Peyer's patch (tissue), 4 donors: ENCODE results near the gene RPL7A. TPM values are rescaled to one million over a fixed set of nuclear protein-coding genes. Genes with fewer than 3 reads are reported as not detected.
A peak's percentile ranks its signal among the peaks of the same experiment; 100 is the strongest.
"Not testable (repeated sequence)": the region's sequence is repeated elsewhere in the genome, so short reads cannot be mapped to it uniquely, and the experiment has no call there.

Experiments
- DNase-seq, 3 donors: peaks; one replicate each; pipeline ENCODE4 v3.0.0-alpha.2; 2017 to 2019
- H3K27ac ChIP-seq, 4 donors: fragments of 200-600 bp; sonication (generic); one replicate each; pipeline ENCODE4 v1.5.1; 2016 to 2019
- H3K27me3 ChIP-seq, 2 donors: fragments of 200-600 bp; sonication (generic); one replicate each; pipeline ENCODE4 v1.5.1; 2019
- H3K36me3 ChIP-seq, 3 donors: fragments of 200-600 bp; sonication (generic); one replicate each; pipeline ENCODE4 v1.5.1; 2016 to 2019
- H3K4me1 ChIP-seq, 4 donors: fragments of 200-600 bp; sonication (generic); one replicate each; pipeline ENCODE4 v1.5.1; 2016 to 2019
- H3K4me3 ChIP-seq, 4 donors: fragments of 200-600 bp; sonication (generic); 1 replicate in 3 of 4; 2 replicates in 1 of 4; pipeline ENCODE4 v1.5.1; 2016 to 2019; ENCODE audit warnings: mild to moderate bottlenecking in 1 of 4
- H3K9me3 ChIP-seq, 4 donors: fragments of 200-600 bp; sonication (generic); one replicate each; pipeline ENCODE4 v1.5.1; 2016 to 2019; ENCODE audit warnings: mild to moderate bottlenecking in 1 of 4
- CTCF ChIP-seq, 6 experiments: fragments of 450-650 bp in 4 of 6; fragments of 200-600 bp in 2 of 6; sonication (generic) in 1 of 6; IDR thresholded peaks; one replicate each; pipeline ENCODE4 v1.5.1; 2017 to 2019; ENCODE audit warnings: antibody characterized with exemption in 6 of 6, mild to moderate bottlenecking in 3 of 6, moderate library complexity in 1 of 6
- POLR2A ChIP-seq, 2 donors: fragments of 450-650 bp; IDR thresholded peaks; one replicate each; pipeline ENCODE4 v1.5.1; 2017; ENCODE audit warnings: antibody characterized with exemption in 2 of 2, mild to moderate bottlenecking in 2 of 2, moderate library complexity in 2 of 2
- total RNA-seq, 4 donors: library from RNA; depleted of rRNA; stranded (reverse); fragments of >200 nt; gene quantifications; one replicate each; pipeline ENCODE4 v1.1.0, GENCODE V29; 2016

Gene RPL7A
- total RNA-seq, 4 donors from 2014 or later = 708 to 1,565 (median 870) TPM

- TF ChIP-seq CTCF (IDR thresholded peaks at IDR 0.05) (no peak), POLR2A (IDR thresholded peaks at IDR 0.05) (no peak)
- Histone ChIP-seq H3K4me3 (peak overlapping the region; percentile 94 to 100 (median 98)), H3K27ac (peak overlapping the region; percentile 96 to 100 (median 99)), H3K36me3 (peaks cover 0 to 28% (median 0%) of the 10 kb centered on the region in 3 donors), H3K27me3 (no peaks in the 10 kb centered on the region), H3K4me1 (peaks cover 14 to 57% (median 26%) of the 10 kb centered on the region in 4 donors), H3K9me3 (no peaks in the 10 kb centered on the region)
- DNase-seq = no peak
Measured at GRCh38 chr9:133374612-133375115, 26.6 kb downstream of the RPL7A start.

- no peaks in the 10 kb centered on the region for H3K27me3 ChIP-seq
- peak in 2 of 3 donors; percentile 77 to 79 for DNase-seq
- peak overlapping the region; percentile 94 to 100 (median 98) for H3K4me3 ChIP-seq
- peak overlapping the region; percentile 96 to 100 (median 99) for H3K27ac ChIP-seq
- peaks cover 0 to 22% (median 0%) of the 10 kb centered on the region in 3 donors for H3K36me3 ChIP-seq
- H3K4me1 ChIP-seq = peaks cover 10 to 51% (median 23%) of the 10 kb centered on the region in 4 donors
- no peaks in the 10 kb centered on the region for H3K9me3 ChIP-seq
- no peak for TF ChIP-seq CTCF (IDR thresholded peaks at IDR 0.05)
- TF ChIP-seq POLR2A (IDR thresholded peaks at IDR 0.05) = peak; percentile 38 to 61
Measured at GRCh38 chr9:133375116-133375723, 27.2 kb downstream of the RPL7A start.

- peak in 3 of 6 experiments; percentile 34 to 51 (median 45) for TF ChIP-seq CTCF (IDR thresholded peaks at IDR 0.05)
- TF ChIP-seq POLR2A (IDR thresholded peaks at IDR 0.05) = peak; percentile 83 to 96
- peak; percentile 95 to 98 (median 98) for DNase-seq
- Histone ChIP-seq H3K27me3 (no peaks in the 10 kb centered on the region), H3K27ac (peak within 1 kb of the TSS; percentile 96 to 100 (median 99)), H3K9me3 (no peaks in the 10 kb centered on the region), H3K4me1 (peaks cover 8 to 43% (median 21%) of the 10 kb centered on the region in 4 donors), H3K36me3 (peaks cover 0 to 18% (median 0%) of the 10 kb centered on the region in 3 donors), H3K4me3 (peak within 1 kb of the TSS; percentile 94 to 100 (median 98))
Measured at GRCh38 chr9:133375724-133376654, 28.0 kb downstream of the RPL7A start, which contains the start of the genes STKLD1 and SURF4. STKLD1 (plus strand) TSS chr9:133376366; CDS start chr9:133376474, 108 bp downstream. SURF4 (minus strand) TSS chr9:133376060; CDS start chr9:133375969, 91 bp downstream.

GRCh38 chr9:133377280-133377679 is 29.3 kb downstream of the RPL7A start:
- H3K27ac ChIP-seq, H3K4me3 ChIP-seq, H3K27me3 ChIP-seq, DNase-seq, H3K9me3 ChIP-seq: not testable (repeated sequence)
- Histone ChIP-seq H3K4me1 (peaks cover 5 to 30% (median 13%) of the 10 kb centered on the region in 4 donors), H3K36me3 (peaks cover 0 to 12% (median 0%) of the 10 kb centered on the region in 3 donors)

DNA sequence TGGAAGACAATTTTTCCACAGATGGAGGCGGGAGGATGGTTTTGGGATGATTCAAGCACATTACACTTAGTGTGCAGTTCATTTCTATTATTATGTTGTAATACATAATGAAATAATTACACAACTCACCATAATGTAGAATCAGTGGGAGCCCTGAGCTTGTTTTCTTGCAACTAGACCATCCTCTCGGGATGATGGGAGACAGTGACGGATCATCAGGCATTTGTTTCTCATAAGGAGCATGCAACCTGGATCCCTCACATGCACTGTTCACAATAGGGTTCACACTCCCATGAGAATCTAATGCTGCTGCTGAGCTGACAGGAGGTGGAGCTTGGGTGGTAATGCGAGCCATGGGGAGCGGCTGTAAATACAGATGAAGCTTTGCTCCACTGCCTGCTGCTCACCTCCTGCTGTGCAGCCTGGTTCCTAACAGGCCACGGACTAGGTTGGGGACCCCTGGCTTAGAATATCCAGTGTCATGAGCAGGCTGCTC is 29.8 kb downstream of the RPL7A start:
- Histone ChIP-seq H3K4me3 (no peak overlapping the region), H3K27me3 (no peaks in the 10 kb centered on the region), H3K4me1 (peaks cover 4 to 26% (median 10%) of the 10 kb centered on the region in 4 donors), H3K9me3 (no peaks in the 10 kb centered on the region), H3K36me3 (peaks cover 0 to 7% (median 0%) of the 10 kb centered on the region in 3 donors), H3K27ac (no peak overlapping the region)
- no peak for DNase-seq
- TF ChIP-seq CTCF (IDR thresholded peaks at IDR 0.05) = no peak
